Measurements from ENCODE around the gene ZNF256. TPM values are rescaled to one million over a fixed set of nuclear protein-coding genes. Genes with fewer than 3 reads are reported as not detected.

Gene ZNF256
- total RNA-seq, 2 donors from 2014 or later, result 6.6 to 6.8 TPM

GRCh38 chr19:57905258-57905657, 42.2 kb downstream of the ZNF256 start:
- intact Hi-C loops (cut with DNase I), result no loop called here
- no peak for DNase-seq (ENCODE audit: low spot score)

DNA sequence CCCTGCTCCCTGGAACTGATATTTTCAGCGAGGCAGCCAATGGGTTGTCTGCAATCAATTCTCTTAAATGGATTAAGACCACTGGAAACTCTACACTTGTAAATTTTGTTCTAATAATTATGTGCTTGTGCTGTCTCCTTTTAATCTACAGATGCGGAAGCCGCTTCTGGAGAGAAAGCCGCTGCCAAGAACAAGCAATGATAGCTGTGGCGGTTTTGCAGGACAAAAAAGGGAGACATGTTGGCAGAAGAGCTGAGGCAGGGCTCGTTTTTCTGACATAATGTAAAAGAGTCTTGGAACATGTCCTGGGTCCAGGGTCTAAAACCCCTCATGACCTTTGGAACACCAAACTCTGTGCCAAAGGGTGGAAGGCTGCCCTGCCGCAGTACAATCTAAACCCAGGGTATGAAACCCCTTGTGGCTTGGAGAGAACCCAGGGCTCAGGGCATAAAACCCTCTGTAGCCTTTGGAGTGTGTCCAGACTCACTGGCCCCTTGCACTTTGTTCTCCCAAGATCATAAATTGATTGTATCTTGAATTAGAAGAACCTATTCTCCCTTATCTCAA, 43.8 kb downstream of the ZNF256 start:
- DNase-seq (ENCODE audit: low spot score), result no peak
- intact Hi-C loops (cut with DNase I), result no loop called here

- intact Hi-C loops (cut with DNase I), result no loop called here
- no peak for DNase-seq (ENCODE audit: low spot score)
These were observed 47.2 kb downstream of the ZNF256 start for GRCh38 chr19:57900311-57900710.

Other genes starting within 250 kb of the ZNF256 start
- 1 to 10 TPM; 3.7 to 5.9 TPM for gene ZNF154, start 238.5 kb downstream of the ZNF256 start, total RNA-seq
- gene ZNF671, start 220.1 kb downstream of the ZNF256 start, total RNA-seq, result 1 to 10 TPM; 5.5 to 6.5 TPM
- gene ZNF776, start 200.9 kb downstream of the ZNF256 start, total RNA-seq, result 10 to 100 TPM in 1 of 2 donors, 1 to 10 TPM in 1; 9.4 to 11.1 TPM
- gene ZNF586, start 178.0 kb downstream of the ZNF256 start, total RNA-seq, result 10 to 100 TPM in 1 of 2 donors, 1 to 10 TPM in 1; 9.8 to 15.1 TPM
- gene ZNF552, start 132.8 kb downstream of the ZNF256 start, total RNA-seq, result 1 to 10 TPM; 6.0 to 7.9 TPM
- 10 to 100 TPM; 11.8 to 13.0 TPM for gene ZNF587B, start 117.4 kb downstream of the ZNF256 start, total RNA-seq
- 10 to 100 TPM; 18.3 to 22.2 TPM for gene ZNF587, start 97.8 kb downstream of the ZNF256 start, total RNA-seq
- 10 to 100 TPM; 10.7 to 13.3 TPM for gene ZNF814, start 58.7 kb downstream of the ZNF256 start, total RNA-seq
- 10 to 100 TPM; 12.6 to 13.5 TPM for gene ZNF417, start 31.1 kb downstream of the ZNF256 start, total RNA-seq
- 1 to 10 TPM; 5.6 to 6.5 TPM for gene ZNF418, start 12.3 kb downstream of the ZNF256 start, total RNA-seq
- 1 to 10 TPM in 1 of 2 donors, under 1 TPM in 1; 0.74 to 1.0 TPM for gene C19orf18, start 26.8 kb upstream of the ZNF256 start, total RNA-seq
- 10 to 100 TPM in 1 of 2 donors, 1 to 10 TPM in 1; 9.0 to 10.1 TPM for gene ZNF606, start 55.1 kb upstream of the ZNF256 start, total RNA-seq
- not detected for gene ZSCAN1, start 86.3 kb upstream of the ZNF256 start, total RNA-seq
- 1 to 10 TPM; 4.1 to 5.5 TPM for gene ZNF135, start 111.6 kb upstream of the ZNF256 start, total RNA-seq
- gene ZSCAN18, start 150.5 kb upstream of the ZNF256 start, total RNA-seq, result 10 to 100 TPM; 45.3 to 62.3 TPM
- 1 to 10 TPM; 6.1 to 8.9 TPM for gene ZNF329, start 203.1 kb upstream of the ZNF256 start, total RNA-seq
- 10 to 100 TPM; 15.2 to 15.9 TPM for gene ZNF274, start 235.4 kb upstream of the ZNF256 start, total RNA-seq

Measured in posterior vena cava (tissue), 2 donors.